HepG2 (cell line): ENCODE results near the gene HIBADH. TPM values are rescaled to one million over a fixed set of nuclear protein-coding genes. Genes with fewer than 3 reads are reported as not detected.

Experiments
- ATAC-seq: fragments of 200-7000 bp; cut with Tn5 transposase; 3 replicates; pipeline ENCODE4 v1.9.1; 2020; ENCODE audit warnings: mild to moderate bottlenecking, moderate library complexity
- BruUV-seq: library from RNA; stranded (reverse); fragments of 400-500 nt; replicated peaks from 2 replicates; lab custom pipeline; 2021; lab: Mats Ljungman, UMichigan
- CTCF ChIA-PET: fragments of 300-600 bp; formaldehyde crosslinking; extraction: SDS; loops from one replicate; lab custom pipeline; 2021; ENCODE audit warnings: low total read pairs, inconsistent platforms, low intra/inter-chr PET ratio; lab: Yijun Ruan, JAX
- POLR2A ChIA-PET: fragments of 350-600 bp; sonication (Branson Sonifier 250); formaldehyde crosslinking; loops from one replicate; lab custom pipeline; 2020; ENCODE audit warnings: antibody characterized with exemption, inconsistent platforms; lab: Yijun Ruan, JAX
- DNase-seq: peaks from one replicate; pipeline ENCODE4 v3.0.0-alpha.2; 2015; ENCODE audit warnings: low spot score
- FAIRE-seq: peaks from 3 replicates; lab custom pipeline; 2011; peaks lifted over from hg19 to GRCh38; lab: Jason Lieb, UNC
- H2AFZ ChIP-seq: one replicate; pipeline ENCODE4 v1.6.1; 2011; ENCODE audit warnings: low read length, inconsistent platforms
- H3K27ac ChIP-seq: fragments of 300-600 bp; 3 replicates; pipeline ENCODE4 v1.8.0; 2011; ENCODE audit warnings: mixed run types, mild to moderate bottlenecking, mixed read lengths, low read length, inconsistent platforms; ENCODE audit not compliant: insufficient read depth; ENCODE audit errors: extremely low read length
- H3K27me3 ChIP-seq, 2 experiments: fragments of 200-600 bp in 1 of 2; 2 replicates in 1 of 2; 3 replicates in 1 of 2; pipeline versions ENCODE4 v1.6.0 to v1.8.0; 2011; ENCODE audit warnings: low read length in 2 of 2, mild to moderate bottlenecking in 2 of 2, moderate library complexity in 2 of 2, inconsistent platforms in 1 of 2; ENCODE audit not compliant: insufficient read depth in 2 of 2, control insufficient read depth in 1 of 2
- H3K36me3 ChIP-seq, 2 experiments: fragments of 200-600 bp in 1 of 2; replicated peaks in 1 of 2; 2 replicates in 1 of 2; 3 replicates in 1 of 2; pipeline versions ENCODE4 v1.5.1 to v1.8.0; 2011; ENCODE audit warnings: low read length in 2 of 2, inconsistent platforms in 1 of 2; ENCODE audit not compliant: insufficient read depth in 2 of 2, control insufficient read depth in 1 of 2
- H3K4me1 ChIP-seq: 2 replicates; pipeline ENCODE4 v1.5.1; 2012; ENCODE audit warnings: low read length, inconsistent platforms; ENCODE audit not compliant: insufficient read depth
- H3K4me2 ChIP-seq: 2 replicates; pipeline ENCODE4 v1.6.0; 2011; ENCODE audit warnings: low read depth, low read length, inconsistent platforms
- H3K4me3 ChIP-seq, 3 experiments: fragments of 200-600 bp in 1 of 3; sonication (generic), shearing (Covaris generic) in 1 of 3; replicated peaks in 1 of 3; 2 replicates each; pipeline ENCODE4 v1.5.1; 2011 to 2016; ENCODE audit warnings: low read length in 3 of 3, inconsistent platforms in 2 of 3, low read depth in 2 of 3, mild to moderate bottlenecking in 2 of 3, control low read depth in 1 of 3, mixed read lengths in 1 of 3; ENCODE audit not compliant: insufficient read depth in 1 of 3
- H3K79me2 ChIP-seq: one replicate; pipeline ENCODE4 v1.6.1; 2011; ENCODE audit warnings: low read length, inconsistent platforms; ENCODE audit not compliant: insufficient read depth
- H3K9ac ChIP-seq: 2 replicates; pipeline ENCODE4 v1.6.0; 2011; ENCODE audit warnings: mild to moderate bottlenecking, low read depth, low read length, inconsistent platforms; ENCODE audit not compliant: insufficient read depth
- H3K9me3 ChIP-seq: 2 replicates; pipeline ENCODE4 v1.5.1; 2012; ENCODE audit warnings: mild to moderate bottlenecking, low read length
- H4K20me1 ChIP-seq: 2 replicates; pipeline ENCODE4 v1.6.0; 2011; ENCODE audit warnings: inconsistent platforms, mild to moderate bottlenecking, low read length, moderate library complexity; ENCODE audit not compliant: insufficient read depth
- FLYWCH1 ChIP-seq: sonication (generic); formaldehyde crosslinking; IDR thresholded peaks from 2 replicates; pipeline ENCODE4 v1.8.1; 2023; ENCODE audit warnings: mild to moderate bottlenecking, missing genetic modification reagents
- KLF12 ChIP-seq: sonication (generic); formaldehyde crosslinking; IDR thresholded peaks from 2 replicates; pipeline ENCODE4 v1.4.0; 2020; ENCODE audit warnings: missing genetic modification reagents, borderline replicate concordance
- RFXAP ChIP-seq: sonication (generic); formaldehyde crosslinking; IDR thresholded peaks from 2 replicates; pipeline ENCODE4 v1.4.0; 2020; ENCODE audit warnings: missing genetic modification reagents, borderline replicate concordance
- SRF ChIP-seq: IDR thresholded peaks from 2 replicates; pipeline ENCODE4 v1.6.1; 2011; ENCODE audit warnings: mild to moderate bottlenecking, low read depth, low read length, moderate library complexity
- ZFP41 ChIP-seq: sonication (generic); formaldehyde crosslinking; IDR thresholded peaks from 2 replicates; pipeline ENCODE4 v1.4.0; 2020; ENCODE audit warnings: mild to moderate bottlenecking, missing genetic modification reagents, borderline replicate concordance
- ZNF143 ChIP-seq: sonication (generic); formaldehyde crosslinking; IDR thresholded peaks from 2 replicates; pipeline ENCODE4 v1.4.0; 2020; ENCODE audit warnings: missing genetic modification reagents
- ZNF546 ChIP-seq: sonication (generic); formaldehyde crosslinking; conservative IDR thresholded peaks from 2 replicates; pipeline ENCODE4 v1.8.1; 2023; ENCODE audit warnings: mild to moderate bottlenecking, missing genetic modification reagents
- WGBS: methylation state at CpG from one replicate; pipeline ENCODE4 v1.1.6; 2017; ENCODE audit warnings: low lambda C conversion rate; 5-methylcytosine and 5-hydroxymethylcytosine counted together
- in situ Hi-C: cut with HindIII; loops from 2 replicates; pipeline ENCODE4 v1.10.0; 2017; ENCODE audit warnings: low pct_unique_long_range_greater_than_20kb; ENCODE audit not compliant: extremely low pct_ligation_motif_present
- intact Hi-C: fragments of 100-400 bp; cut with micrococcal nuclease; formaldehyde crosslinking; loops from one replicate; pipeline ENCODE4 v1.10.0; 2022; ENCODE audit not compliant: unreplicated experiment
- polyA plus RNA-seq, 8 experiments: library from polyadenylated mRNA; depleted of rRNA in 3 of 8; stranded (reverse) in 7 of 8; unstranded in 1 of 8; fragments of >200 nt; fragmentation: Illumina TruSeq in 4 of 8; extraction: Trizol in 4 of 8; gene quantifications; 2 replicates each; pipeline versions ENCODE4 v1.2.1 to v1.2.3, GENCODE V29; 2011 to 2016; ENCODE audit warnings: low read depth in 4 of 8, missing spikeins in 1 of 8, mixed read lengths in 1 of 8; ENCODE audit not compliant: insufficient read depth in 1 of 8
- total RNA-seq, 5 experiments: library from RNA; depleted of rRNA; stranded (reverse); fragments of >200 nt; fragmentation: Illumina TruSeq; extraction: Trizol; gene quantifications; 2 replicates each; pipeline ENCODE4 v1.2.3, GENCODE V29; 2016; ENCODE audit warnings: low read depth in 1 of 5
- TF ChIP-seq, protein P1 (sequence below): sonication (generic); formaldehyde crosslinking; conservative IDR thresholded peaks from 2 replicates; pipeline ENCODE4 v1.4.0; 2020; ENCODE audit warnings: mild to moderate bottlenecking, missing genetic modification reagents, moderate library complexity
- TF ChIP-seq, protein P2 (sequence below): sonication (generic); formaldehyde crosslinking; IDR thresholded peaks from 2 replicates; pipeline ENCODE4 v1.4.0; 2020; ENCODE audit warnings: missing genetic modification reagents, low read depth, mild to moderate bottlenecking, borderline replicate concordance

Gene HIBADH
- total and polyA plus RNA-seq, 2 of the 13 experiments (the other 11 are each of a cell fraction or from before 2014, with no cell fraction given) = 49.9 to 59.5 TPM

DNA sequence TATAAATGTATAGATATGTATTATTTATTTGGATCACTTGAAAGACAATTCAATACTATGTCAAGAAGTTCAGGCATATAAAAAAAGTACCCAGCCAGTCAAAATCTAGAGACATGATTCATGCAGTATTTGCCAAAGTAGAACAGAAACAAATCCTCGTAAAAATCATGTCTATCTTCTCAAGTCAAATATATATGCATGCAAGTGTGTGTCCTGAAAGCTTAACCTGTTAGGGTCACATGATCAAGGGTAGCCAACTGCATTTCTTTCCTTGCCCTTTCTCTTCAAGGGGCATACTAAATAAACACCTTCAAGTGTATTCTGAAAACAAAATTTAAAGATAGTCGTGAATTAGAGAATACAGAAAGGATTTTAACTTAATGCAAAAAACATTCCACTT is 107.0 kb downstream of the HIBADH start:
- CTCF ChIA-PET = no interaction called here
- Histone ChIP-seq H2AFZ (no peak overlapping the region), H3K27ac (no peak overlapping the region), H3K9me3 (no peaks in the 10 kb centered on the region), H3K36me3 (no peaks in the 10 kb centered on the region), H3K27me3 (no peaks in the 10 kb centered on the region), H3K4me3 (no peak overlapping the region), H3K4me1 (no peaks in the 10 kb centered on the region), H4K20me1 (no peaks in the 10 kb centered on the region), H3K4me2 (no peak overlapping the region), H3K9ac (no peak overlapping the region), H3K79me2 (no peaks in the 10 kb centered on the region)
- no TSS peak for BruUV-seq
- intact Hi-C loops = no loop called here
- in situ Hi-C loops = no loop called here
- WGBS = 97% methylated on average over 2 of the region's 2 CpGs
- FAIRE-seq = no peak
- POLR2A ChIA-PET = no interaction called here
- TF ChIP-seq FLYWCH1 (CRISPR knock-in tag) (no peak), SRF (no peak), KLF12 (CRISPR knock-in tag) (no peak), ZNF546 (CRISPR knock-in tag) (no peak), RFXAP (CRISPR knock-in tag) (no peak), ZFP41 (CRISPR knock-in tag) (no peak), ZNF143 (CRISPR knock-in tag) (no peak)
- TF ChIP-seq, protein P1, sequence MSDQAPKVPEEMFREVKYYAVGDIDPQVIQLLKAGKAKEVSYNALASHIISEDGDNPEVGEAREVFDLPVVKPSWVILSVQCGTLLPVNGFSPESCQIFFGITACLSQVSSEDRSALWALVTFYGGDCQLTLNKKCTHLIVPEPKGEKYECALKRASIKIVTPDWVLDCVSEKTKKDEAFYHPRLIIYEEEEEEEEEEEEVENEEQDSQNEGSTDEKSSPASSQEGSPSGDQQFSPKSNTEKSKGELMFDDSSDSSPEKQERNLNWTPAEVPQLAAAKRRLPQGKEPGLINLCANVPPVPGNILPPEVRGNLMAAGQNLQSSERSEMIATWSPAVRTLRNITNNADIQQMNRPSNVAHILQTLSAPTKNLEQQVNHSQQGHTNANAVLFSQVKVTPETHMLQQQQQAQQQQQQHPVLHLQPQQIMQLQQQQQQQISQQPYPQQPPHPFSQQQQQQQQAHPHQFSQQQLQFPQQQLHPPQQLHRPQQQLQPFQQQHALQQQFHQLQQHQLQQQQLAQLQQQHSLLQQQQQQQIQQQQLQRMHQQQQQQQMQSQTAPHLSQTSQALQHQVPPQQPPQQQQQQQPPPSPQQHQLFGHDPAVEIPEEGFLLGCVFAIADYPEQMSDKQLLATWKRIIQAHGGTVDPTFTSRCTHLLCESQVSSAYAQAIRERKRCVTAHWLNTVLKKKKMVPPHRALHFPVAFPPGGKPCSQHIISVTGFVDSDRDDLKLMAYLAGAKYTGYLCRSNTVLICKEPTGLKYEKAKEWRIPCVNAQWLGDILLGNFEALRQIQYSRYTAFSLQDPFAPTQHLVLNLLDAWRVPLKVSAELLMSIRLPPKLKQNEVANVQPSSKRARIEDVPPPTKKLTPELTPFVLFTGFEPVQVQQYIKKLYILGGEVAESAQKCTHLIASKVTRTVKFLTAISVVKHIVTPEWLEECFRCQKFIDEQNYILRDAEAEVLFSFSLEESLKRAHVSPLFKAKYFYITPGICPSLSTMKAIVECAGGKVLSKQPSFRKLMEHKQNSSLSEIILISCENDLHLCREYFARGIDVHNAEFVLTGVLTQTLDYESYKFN (CRISPR knock-in tag) = no peak
- TF ChIP-seq, protein P2, sequence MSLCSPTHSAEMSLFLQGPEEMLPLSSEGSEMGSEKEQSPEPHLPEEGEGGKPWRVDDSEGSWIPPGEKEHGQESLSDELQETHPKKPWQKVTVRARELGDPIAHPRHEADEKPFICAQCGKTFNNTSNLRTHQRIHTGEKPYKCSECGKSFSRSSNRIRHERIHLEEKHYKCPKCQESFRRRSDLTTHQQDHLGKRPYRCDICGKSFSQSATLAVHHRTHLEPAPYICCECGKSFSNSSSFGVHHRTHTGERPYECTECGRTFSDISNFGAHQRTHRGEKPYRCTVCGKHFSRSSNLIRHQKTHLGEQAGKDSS (CRISPR knock-in tag) = no peak
- DNase-seq = no peak
- no peak for ATAC-seq
